Activated T-cell treated with anti-CD3 and anti-CD28 coated beads, Interleukin-2, amount 50 U/mL, for 4 hours (primary cell): ENCODE measurements around the gene HOXA10. TPM values are rescaled to one million over a fixed set of nuclear protein-coding genes. Genes with fewer than 3 reads are reported as not detected.

Source experiments
- ATAC-seq, 2 donors: fragments of 200-7000 bp; cut with Tn5 transposase; one replicate each; pipeline ENCODE4 v1.10.0; 2021
- DNase-seq: peaks from one replicate; pipeline ENCODE4 v3.0.0-alpha.2; 2020
- H3K27me3 Mint-ChIP-seq: one replicate; pipeline ENCODE4 v1.8.0; 2021; ENCODE audit warnings: low read depth, mixed read lengths
- H3K36me3 Mint-ChIP-seq: one replicate; pipeline ENCODE4 v1.8.0; 2022; ENCODE audit warnings: mixed read lengths; ENCODE audit not compliant: insufficient read depth
- H3K4me1 Mint-ChIP-seq: one replicate; pipeline ENCODE4 v1.8.0; 2021; ENCODE audit warnings: low read depth, mixed read lengths
- H3K4me3 Mint-ChIP-seq: one replicate; pipeline ENCODE4 v1.8.0; 2021; ENCODE audit warnings: mild to moderate bottlenecking, moderate library complexity, mixed read lengths
- H3K9me3 Mint-ChIP-seq: one replicate; pipeline ENCODE4 v1.8.0; 2021; ENCODE audit warnings: mixed read lengths
- total RNA-seq, 3 donors: library from RNA; stranded (reverse); gene quantifications; one replicate each; pipeline ENCODE4 v1.2.1, GENCODE V29; 2021

The HOXA10 gene
- total RNA-seq, 3 donors from 2014 or later, result 0.08 to 0.14 (median 0.10) TPM

DNA sequence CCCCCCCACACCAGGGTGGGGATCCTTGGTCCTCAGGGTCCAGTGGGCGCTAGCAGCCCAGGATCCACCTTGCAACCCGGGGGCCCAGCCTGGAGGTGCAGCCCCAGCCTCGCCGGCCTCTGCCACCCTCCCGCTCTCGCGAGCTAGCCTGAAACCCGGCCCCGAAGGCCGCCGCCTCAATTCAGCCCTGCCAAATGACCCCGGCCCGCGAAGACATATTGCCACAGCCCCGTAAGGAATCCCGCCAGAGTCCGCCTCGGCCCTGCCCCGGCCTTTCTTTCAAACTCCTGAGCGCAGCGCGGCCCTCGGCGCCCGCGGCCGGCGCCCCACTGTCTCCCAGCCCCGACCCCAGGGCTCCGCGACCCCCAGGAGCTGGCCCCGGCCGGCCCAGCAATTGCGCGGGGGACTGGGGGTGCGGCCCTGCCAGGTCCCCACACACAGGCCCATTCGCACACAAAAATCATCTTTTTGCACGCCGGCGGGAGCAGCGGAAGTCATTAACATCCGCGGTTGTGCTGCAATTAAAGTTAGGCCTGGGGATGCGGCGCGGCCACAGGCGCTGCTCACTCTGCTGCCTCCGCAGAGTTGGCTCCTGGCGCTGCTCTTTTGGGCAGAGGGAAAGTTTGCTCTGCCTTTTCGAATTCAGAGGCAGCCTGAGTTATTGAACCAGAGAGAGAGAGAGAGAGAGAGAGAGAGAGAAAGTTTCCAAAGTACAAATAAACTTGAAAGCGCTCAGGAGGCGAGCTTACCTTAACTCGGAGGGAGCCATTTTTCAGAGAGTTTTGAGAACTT lies 34.6 kb downstream of the HOXA10 start:
- H3K9me3 Mint-ChIP-seq, result no peaks in the 10 kb centered on the region
- H3K4me1 Mint-ChIP-seq, result peaks cover 8% of the 10 kb centered on the region
- no peaks in the 10 kb centered on the region for H3K36me3 Mint-ChIP-seq
- ATAC-seq, result no peak
- no peak for DNase-seq
- H3K4me3 Mint-ChIP-seq, result no peak overlapping the region
- H3K27me3 Mint-ChIP-seq, result peaks cover 62% of the 10 kb centered on the region

GRCh38 chr7:27138985-27139333 lies 35.2 kb downstream of the HOXA10 start:
- Mint-ChIP-seq H3K9me3 (no peaks in the 10 kb centered on the region), H3K4me1 (peaks cover 13% of the 10 kb centered on the region), H3K27me3 (peaks cover 60% of the 10 kb centered on the region), H3K36me3 (no peaks in the 10 kb centered on the region), H3K4me3 (no peak overlapping the region)
- DNase-seq (no peak), ATAC-seq (no peak)

DNA sequence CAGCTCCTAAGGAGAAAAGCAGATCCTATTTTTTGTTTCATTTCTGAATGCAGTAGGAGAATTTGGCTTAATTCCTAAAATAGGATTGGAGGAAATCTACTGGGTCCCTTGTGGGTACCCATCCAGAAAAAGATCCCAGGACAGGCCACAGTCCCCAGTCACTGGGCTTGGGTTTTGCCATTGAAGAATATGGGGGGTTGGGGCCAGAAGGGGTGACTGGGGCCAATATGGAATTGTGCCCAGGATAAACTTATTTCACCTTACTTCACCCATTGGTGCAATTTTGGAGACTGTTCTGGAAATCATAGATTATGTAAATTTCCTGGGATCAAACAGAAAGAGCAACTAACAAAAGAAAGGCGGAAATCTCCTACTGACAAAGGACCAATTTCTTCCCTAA lies 35.6 kb downstream of the HOXA10 start:
- Mint-ChIP-seq H3K4me3 (no peak overlapping the region), H3K9me3 (no peaks in the 10 kb centered on the region)

DNA sequence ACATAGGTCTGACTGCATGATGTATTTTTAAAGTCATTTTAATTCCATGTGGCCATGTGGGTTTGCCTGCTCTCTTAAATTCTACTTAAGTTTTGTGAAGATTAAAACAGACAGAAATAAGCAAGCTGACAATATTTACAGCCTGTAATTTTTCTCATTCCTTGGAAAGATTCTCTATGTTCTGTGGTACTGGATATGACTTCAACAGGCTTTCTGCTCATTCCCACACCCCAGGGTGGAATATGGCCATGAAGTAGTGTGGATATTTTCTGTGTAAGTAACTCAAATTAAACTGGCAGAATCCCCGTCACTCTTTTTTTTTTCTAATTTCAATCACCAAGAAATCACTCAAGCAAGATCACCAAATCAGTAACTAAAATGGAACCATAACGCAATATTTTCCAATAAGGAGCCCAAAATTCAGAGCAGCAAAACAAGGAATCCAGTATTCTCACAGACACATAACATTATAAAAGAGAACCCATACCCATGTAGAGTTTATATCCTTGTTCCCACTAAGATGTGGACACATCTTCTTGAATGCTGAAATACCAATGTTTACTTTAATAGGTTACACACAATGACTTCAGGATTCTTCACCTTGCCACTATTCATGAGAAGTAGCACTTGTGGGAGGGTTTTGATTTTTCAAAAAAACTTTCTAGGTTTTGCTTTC lies 36.3 kb downstream of the HOXA10 start:
- peaks cover 13% of the 10 kb centered on the region for H3K4me1 Mint-ChIP-seq
- no peaks in the 10 kb centered on the region for H3K36me3 Mint-ChIP-seq
- DNase-seq, result no peak
- no peak overlapping the region for H3K4me3 Mint-ChIP-seq
- no peaks in the 10 kb centered on the region for H3K9me3 Mint-ChIP-seq
- peaks cover 65% of the 10 kb centered on the region for H3K27me3 Mint-ChIP-seq
- no peak for ATAC-seq

More for the DNA sequence above, 35.6 kb downstream of the HOXA10 start:
- ATAC-seq (no peak), DNase-seq (no peak)
- Mint-ChIP-seq H3K4me1 (peaks cover 13% of the 10 kb centered on the region), H3K27me3 (peaks cover 61% of the 10 kb centered on the region), H3K36me3 (no peaks in the 10 kb centered on the region)

DNA sequence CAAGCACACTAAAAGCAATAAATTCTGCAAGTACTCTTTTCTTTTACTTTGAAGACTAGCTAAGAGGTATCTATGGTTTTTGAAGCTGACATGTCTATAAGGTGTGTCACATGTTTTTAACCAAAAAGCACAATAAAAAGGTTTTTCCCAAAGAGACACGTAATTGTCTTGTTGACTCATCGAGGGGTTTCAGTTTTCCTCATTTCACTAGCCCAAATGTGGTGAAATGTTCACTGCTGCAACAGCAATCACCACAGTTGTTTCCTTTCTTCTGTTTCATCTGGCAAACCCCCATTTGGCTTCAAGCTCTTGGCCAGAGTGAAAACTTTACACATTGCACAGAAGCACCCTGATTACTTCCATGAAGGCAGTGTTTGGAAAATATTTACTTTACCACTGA lies 39.7 kb downstream of the HOXA10 start:
- no peaks in the 10 kb centered on the region for H3K36me3 Mint-ChIP-seq
- DNase-seq, result no peak
- ATAC-seq, result peak; percentile 57 to 68
- H3K4me1 Mint-ChIP-seq, result peaks cover 13% of the 10 kb centered on the region
- no peaks in the 10 kb centered on the region for H3K9me3 Mint-ChIP-seq
- H3K4me3 Mint-ChIP-seq, result no peak overlapping the region
- peaks cover 62% of the 10 kb centered on the region for H3K27me3 Mint-ChIP-seq

GRCh38 chr7:27133409-27134231 lies 40.5 kb downstream of the HOXA10 start:
- H3K36me3 Mint-ChIP-seq, result no peaks in the 10 kb centered on the region
- no peak overlapping the region for H3K4me3 Mint-ChIP-seq
- no peak for ATAC-seq
- peaks cover 13% of the 10 kb centered on the region for H3K4me1 Mint-ChIP-seq
- H3K9me3 Mint-ChIP-seq, result no peaks in the 10 kb centered on the region
- H3K27me3 Mint-ChIP-seq, result peaks cover 62% of the 10 kb centered on the region
- DNase-seq, result no peak

DNA sequence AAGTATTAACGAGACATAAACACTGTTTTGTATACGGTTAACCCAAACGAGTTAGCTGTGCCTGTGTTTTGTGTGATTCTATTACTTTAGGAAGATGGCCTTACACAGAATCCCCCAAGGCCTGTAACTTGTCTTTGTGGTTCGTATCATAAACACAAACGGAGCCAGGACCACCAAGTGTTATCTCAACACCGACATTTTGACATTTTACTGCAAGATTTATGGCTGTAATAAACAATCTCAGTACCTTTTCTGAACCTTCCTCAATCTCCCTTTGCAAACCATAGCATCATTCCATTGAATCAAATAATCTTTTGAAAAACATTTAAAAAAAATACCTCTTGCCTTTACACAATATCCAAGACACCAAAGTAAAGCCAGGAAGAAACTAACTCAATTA lies 41.1 kb downstream of the HOXA10 start:
- Mint-ChIP-seq H3K4me3 (no peak overlapping the region), H3K4me1 (peaks cover 13% of the 10 kb centered on the region), H3K9me3 (no peaks in the 10 kb centered on the region), H3K27me3 (peaks cover 59% of the 10 kb centered on the region), H3K36me3 (no peaks in the 10 kb centered on the region)
- DNase-seq (no peak), ATAC-seq (no peak)

- no peaks in the 10 kb centered on the region for H3K9me3 Mint-ChIP-seq
- no peaks in the 10 kb centered on the region for H3K36me3 Mint-ChIP-seq
- no peak overlapping the region for H3K4me3 Mint-ChIP-seq
- ATAC-seq (no peak), DNase-seq (no peak)
- H3K27me3 Mint-ChIP-seq, result peaks cover 59% of the 10 kb centered on the region
- peaks cover 13% of the 10 kb centered on the region for H3K4me1 Mint-ChIP-seq
Measured at GRCh38 chr7:27132214-27132613, 41.9 kb downstream of the HOXA10 start.

DNA sequence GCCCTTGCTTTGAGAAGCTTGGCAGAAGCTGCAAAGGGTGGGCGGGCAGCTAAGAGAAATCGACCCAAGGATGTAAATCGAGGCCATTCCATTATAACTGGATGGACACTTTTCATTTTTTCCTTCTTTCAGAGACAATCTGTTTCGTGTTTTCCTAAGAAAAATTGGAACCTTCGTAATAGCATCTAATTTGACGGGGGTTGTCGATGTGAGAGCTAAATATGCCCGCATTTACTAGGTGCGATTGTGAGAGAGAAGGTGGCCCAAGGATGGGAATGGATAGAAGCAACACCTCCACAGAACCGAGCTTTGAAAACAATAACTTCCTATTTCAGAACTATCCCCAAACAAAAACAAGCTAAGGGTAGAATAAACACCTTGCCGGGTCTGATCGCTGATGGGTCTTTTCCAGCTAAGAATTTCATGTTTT lies 42.7 kb downstream of the HOXA10 start:
- Mint-ChIP-seq H3K4me1 (peaks cover 13% of the 10 kb centered on the region), H3K36me3 (no peaks in the 10 kb centered on the region), H3K9me3 (no peaks in the 10 kb centered on the region), H3K27me3 (peaks cover 60% of the 10 kb centered on the region), H3K4me3 (peak overlapping the region; percentile 68)
- ATAC-seq (no peak), DNase-seq (no peak)

DNA sequence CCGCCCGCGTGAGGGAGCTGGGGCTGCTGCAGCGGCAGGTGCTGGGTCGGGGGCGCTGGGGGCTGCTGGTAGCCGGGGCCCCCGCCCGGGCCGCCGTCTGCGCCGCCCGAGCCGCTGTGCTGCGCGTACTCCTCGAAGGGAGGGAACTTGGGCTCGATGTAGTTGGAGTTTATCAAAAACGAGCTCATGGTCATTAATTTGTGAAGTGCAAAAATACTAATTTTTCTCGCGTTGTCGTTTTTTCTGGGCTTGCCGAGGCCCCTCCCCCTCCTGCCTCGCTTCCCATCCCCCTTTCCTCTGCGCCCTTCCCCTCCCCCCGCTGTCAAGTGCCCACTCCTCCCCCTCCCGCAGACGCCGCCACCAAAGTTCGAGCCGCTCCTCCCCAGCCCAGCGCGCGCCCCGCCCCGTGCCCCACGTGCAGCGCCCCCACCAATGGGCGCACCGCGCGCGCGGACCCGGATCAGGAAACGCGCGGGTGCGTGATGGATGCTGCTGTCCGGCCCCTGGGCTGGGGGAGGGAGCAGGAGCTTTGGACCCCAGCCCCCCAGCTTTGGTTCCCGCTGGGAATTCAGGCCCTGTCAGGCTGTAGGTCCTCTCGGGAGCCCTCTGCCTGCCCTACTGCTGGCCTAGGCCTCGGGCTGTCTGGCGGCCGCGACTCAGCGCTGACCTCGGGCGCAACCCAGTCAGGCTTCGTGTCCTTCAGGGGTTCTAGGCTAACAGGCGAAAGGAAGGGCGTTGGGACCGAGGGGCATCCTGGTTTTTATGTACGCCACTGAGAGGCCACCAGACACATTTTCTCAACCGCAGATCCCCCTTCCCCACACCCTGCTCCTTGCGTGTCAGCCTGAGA lies 43.4 kb downstream of the HOXA10 start, which contains the start of gene HOXA4:
Gene HOXA4, minus strand, starts transcription at position 218 of the 850 bp plus-strand sequence. Its CDS starts 24 bp downstream, at position 194.
- H3K27me3 Mint-ChIP-seq, result peaks cover 54% of the 10 kb centered on the region

DNA sequence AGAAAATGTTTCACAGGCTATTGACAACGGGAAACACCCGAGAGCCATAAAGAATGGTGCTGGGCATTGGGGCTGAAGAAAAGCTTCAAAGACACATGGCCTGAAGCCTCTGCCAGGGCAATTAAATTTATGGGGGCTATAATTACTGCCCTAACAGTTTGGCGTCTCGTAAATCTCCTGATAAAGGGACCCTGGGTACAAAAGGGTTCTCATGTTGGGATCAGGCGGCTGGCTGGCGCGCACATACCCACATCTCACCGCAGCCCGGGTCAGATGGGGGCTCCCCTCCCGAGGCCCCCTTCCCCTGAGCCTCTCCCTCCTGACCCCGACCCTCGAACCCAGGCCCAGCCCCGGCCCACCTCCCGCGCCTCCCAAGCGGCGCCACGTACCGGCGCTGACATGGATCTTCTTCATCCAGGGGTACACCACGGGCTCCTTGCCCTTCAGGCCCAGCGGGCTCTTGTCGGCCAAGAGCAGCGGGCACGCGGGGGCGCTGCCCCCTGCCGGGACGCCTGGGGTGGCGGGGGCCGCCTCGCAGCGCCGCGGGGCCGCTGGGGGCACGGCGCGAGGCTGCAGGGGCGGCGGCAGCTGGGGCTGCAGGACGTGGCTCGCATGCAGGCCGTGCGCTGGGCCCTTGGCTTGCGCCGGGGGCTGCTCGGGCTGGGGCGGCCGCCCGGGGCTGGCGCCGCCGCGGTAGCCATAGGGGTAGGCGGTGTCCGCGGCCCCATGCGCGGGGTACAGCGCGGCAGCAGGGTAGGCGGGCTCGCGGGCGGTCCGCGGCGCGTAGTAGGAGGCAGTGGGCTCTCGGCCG lies 44.2 kb downstream of the HOXA10 start:
- DNase-seq (no peak), ATAC-seq (peak; percentile 18 to 20)
- Mint-ChIP-seq H3K4me3 (peak overlapping the region; percentile 32), H3K36me3 (no peaks in the 10 kb centered on the region), H3K4me1 (peaks cover 7% of the 10 kb centered on the region), H3K9me3 (no peaks in the 10 kb centered on the region), H3K27me3 (peaks cover 53% of the 10 kb centered on the region)

More for the DNA sequence above, 43.4 kb downstream of the HOXA10 start, which contains the start of gene HOXA4:
- Mint-ChIP-seq H3K9me3 (no peaks in the 10 kb centered on the region), H3K36me3 (no peaks in the 10 kb centered on the region), H3K4me3 (peak within 1 kb of the TSS; percentile 68), H3K4me1 (peaks cover 9% of the 10 kb centered on the region)
- ATAC-seq (peak; percentile 85 to 88), DNase-seq (peak; percentile 73)

DNA sequence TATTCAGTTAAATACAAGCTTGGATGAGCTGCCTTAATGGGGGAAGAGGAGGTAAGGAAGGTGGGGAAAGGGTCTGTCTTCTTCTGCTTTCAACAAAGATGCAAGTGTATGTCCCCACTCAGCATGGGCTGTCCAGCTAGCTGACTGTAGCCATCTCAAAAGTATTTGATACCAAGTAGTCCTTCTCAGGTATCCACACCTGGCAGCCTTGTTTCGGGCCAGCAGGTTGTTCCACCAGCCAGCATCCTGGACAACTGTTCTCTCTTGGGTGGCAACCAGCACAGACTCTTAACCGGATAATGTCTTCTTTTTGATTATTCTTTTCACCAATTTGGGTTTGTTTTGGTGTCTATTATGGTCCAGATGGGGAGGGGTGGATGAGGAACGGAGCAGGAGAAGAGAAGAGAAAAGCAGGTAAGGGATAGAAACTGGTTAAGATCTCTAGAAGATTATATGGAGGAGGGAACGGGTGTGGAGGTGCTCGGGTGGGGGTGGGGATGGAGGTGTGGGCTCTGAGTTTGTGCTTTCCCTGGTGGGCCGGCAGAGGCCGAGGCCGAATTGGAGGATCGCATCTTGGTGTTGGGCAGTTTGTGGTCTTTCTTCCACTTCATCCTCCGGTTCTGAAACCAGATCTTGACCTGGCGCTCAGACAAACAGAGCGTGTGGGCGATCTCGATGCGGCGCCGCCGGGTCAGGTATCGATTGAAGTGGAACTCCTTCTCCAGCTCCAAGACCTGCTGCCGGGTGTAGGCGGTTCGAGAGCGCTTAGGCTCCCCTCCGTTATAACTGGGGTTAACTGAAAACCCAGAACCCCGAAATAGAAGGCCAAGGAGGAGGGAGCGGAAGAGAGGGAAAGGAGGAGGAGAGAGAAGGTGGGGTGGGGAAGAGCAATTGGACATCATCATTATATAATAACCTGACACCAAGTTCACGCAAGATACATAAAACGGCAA lies 45.1 kb downstream of the HOXA10 start:
- DNase-seq (no peak), ATAC-seq (no peak)
- Mint-ChIP-seq H3K27me3 (peaks cover 54% of the 10 kb centered on the region), H3K4me1 (peaks cover 1% of the 10 kb centered on the region), H3K4me3 (peak overlapping the region; percentile 42), H3K36me3 (no peaks in the 10 kb centered on the region), H3K9me3 (no peaks in the 10 kb centered on the region)
